ENCODE results near the gene VAMP3.

DNA sequence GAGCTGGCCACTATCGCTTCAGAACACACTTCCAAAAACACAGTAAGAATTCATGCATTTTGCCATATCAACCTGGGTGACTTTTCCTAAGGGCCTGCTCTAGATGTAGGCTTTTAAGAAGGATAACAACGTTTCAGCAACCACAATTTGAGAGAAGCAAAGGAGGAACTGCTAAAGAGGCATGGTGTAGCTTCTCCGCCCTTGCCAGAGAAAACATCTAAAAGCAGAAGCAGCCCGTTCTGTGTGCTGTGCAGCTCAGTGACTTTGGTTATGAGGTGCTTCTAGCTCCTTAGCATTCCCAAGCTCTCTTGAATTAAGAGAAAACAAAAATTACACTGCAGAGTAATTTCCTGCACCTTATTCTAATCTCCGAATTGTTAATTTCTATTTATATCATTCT, 15.7 kb downstream of the VAMP3 start:
- TF ChIP-seq ELF1 (tag; IDR thresholded peaks at IDR 0.05) (no peak), MAX (CRISPR knock-in tag; IDR thresholded peaks at IDR 0.05) (no peak), ZNF143 (CRISPR knock-in tag; IDR thresholded peaks at IDR 0.05) (no peak), ATF4 (CRISPR knock-in tag; IDR thresholded peaks at IDR 0.05) (no peak), POLR2A (conservative IDR thresholded peaks at IDR 0.05) (no peak), SP1 (CRISPR knock-in tag; IDR thresholded peaks at IDR 0.05) (no peak), RBFOX2 (IDR thresholded peaks at IDR 0.05; ENCODE audit: low read depth, low read length) (no peak), NR4A1 (CRISPR knock-in tag; IDR thresholded peaks at IDR 0.05) (no peak), NR4A1 (tag; IDR thresholded peaks at IDR 0.05) (no peak), ZNF717 (CRISPR knock-in tag; IDR thresholded peaks at IDR 0.05) (no peak), ZNF583 (CRISPR knock-in tag; IDR thresholded peaks at IDR 0.05) (no peak), GABPB1 (CRISPR knock-in tag; IDR thresholded peaks at IDR 0.05) (no peak)
- TF ChIP-seq, protein P1, sequence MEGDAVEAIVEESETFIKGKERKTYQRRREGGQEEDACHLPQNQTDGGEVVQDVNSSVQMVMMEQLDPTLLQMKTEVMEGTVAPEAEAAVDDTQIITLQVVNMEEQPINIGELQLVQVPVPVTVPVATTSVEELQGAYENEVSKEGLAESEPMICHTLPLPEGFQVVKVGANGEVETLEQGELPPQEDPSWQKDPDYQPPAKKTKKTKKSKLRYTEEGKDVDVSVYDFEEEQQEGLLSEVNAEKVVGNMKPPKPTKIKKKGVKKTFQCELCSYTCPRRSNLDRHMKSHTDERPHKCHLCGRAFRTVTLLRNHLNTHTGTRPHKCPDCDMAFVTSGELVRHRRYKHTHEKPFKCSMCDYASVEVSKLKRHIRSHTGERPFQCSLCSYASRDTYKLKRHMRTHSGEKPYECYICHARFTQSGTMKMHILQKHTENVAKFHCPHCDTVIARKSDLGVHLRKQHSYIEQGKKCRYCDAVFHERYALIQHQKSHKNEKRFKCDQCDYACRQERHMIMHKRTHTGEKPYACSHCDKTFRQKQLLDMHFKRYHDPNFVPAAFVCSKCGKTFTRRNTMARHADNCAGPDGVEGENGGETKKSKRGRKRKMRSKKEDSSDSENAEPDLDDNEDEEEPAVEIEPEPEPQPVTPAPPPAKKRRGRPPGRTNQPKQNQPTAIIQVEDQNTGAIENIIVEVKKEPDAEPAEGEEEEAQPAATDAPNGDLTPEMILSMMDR (IDR thresholded peaks at IDR 0.05 in 2 of 3, conservative IDR thresholded peaks at IDR 0.05 in 1 of 3; ENCODE audit: insufficient read depth in 2 of 3, low read depth in 1 of 3, low read length in 3 of 3) = no peak
